CD4-positive, alpha-beta T cell treated with Interleukin-21 for 1 hour (primary cell): ENCODE measurements around the gene GLI3.

Experiments used
- DNase-seq: peaks from one replicate; pipeline ENCODE4 v3.0.0-alpha.2; 2020

The GLI3 gene

GRCh38 chr7:41956705-41957104 is 280.3 kb downstream of the GLI3 start:
- DNase-seq, result no peak

- no peak for DNase-seq
Measured at GRCh38 chr7:41955893-41956675, 280.9 kb downstream of the GLI3 start.

- DNase-seq, result no peak
Measured at GRCh38 chr7:41955451-41955850, 281.6 kb downstream of the GLI3 start.

GRCh38 chr7:41954976-41955375 is 282.0 kb downstream of the GLI3 start:
- no peak for DNase-seq

- no peak for DNase-seq
Measured at GRCh38 chr7:41948503-41948902, 288.5 kb downstream of the GLI3 start.

- peak; percentile 55 for DNase-seq
Measured at GRCh38 chr7:41943094-41943577, 293.9 kb downstream of the GLI3 start.

- no peak for DNase-seq
Measured at GRCh38 chr7:41942468-41943093, 294.4 kb downstream of the GLI3 start.

GRCh38 chr7:41940760-41941343 is 296.2 kb downstream of the GLI3 start:
- DNase-seq, result peak; percentile 56

- DNase-seq, result no peak
Measured at GRCh38 chr7:41938371-41938770, 298.6 kb downstream of the GLI3 start.

- DNase-seq, result no peak
Measured at GRCh38 chr7:41933427-41933826, 303.6 kb downstream of the GLI3 start.

GRCh38 chr7:41931263-41931646 is 305.8 kb downstream of the GLI3 start:
- no peak for DNase-seq

GRCh38 chr7:41930538-41931262 is 306.3 kb downstream of the GLI3 start:
- DNase-seq, result no peak

GRCh38 chr7:41928781-41929180 is 308.2 kb downstream of the GLI3 start:
- no peak for DNase-seq

- DNase-seq, result no peak
Measured at GRCh38 chr7:41928166-41928565, 308.8 kb downstream of the GLI3 start.

GRCh38 chr7:41927380-41927779 is 309.6 kb downstream of the GLI3 start:
- no peak for DNase-seq

- DNase-seq, result no peak
Measured at GRCh38 chr7:41925946-41926345, 311.1 kb downstream of the GLI3 start.

GRCh38 chr7:41924796-41925195 is 312.2 kb downstream of the GLI3 start:
- DNase-seq, result no peak

- DNase-seq, result no peak
Measured at GRCh38 chr7:41922373-41922772, 314.6 kb downstream of the GLI3 start.

GRCh38 chr7:41921453-41921981 is 315.5 kb downstream of the GLI3 start:
- DNase-seq, result no peak

GRCh38 chr7:41918597-41918996 is 318.4 kb downstream of the GLI3 start:
- DNase-seq, result no peak

GRCh38 chr7:41916450-41916927 is 320.5 kb downstream of the GLI3 start:
- no peak for DNase-seq

- no peak for DNase-seq
Measured at GRCh38 chr7:41915871-41916270, 321.1 kb downstream of the GLI3 start.
